Activated CD8-positive, alpha-beta memory T cell treated with anti-CD3 and anti-CD28 coated beads, Interleukin-2, amount 50 U/mL, for 1 hour (primary cell): Measurements from ENCODE around the gene TNPO2.
A peak's percentile ranks its signal among the peaks of the same experiment; 100 is the strongest.
"Not testable (repeated sequence)": the region's sequence is repeated elsewhere in the genome, so short reads cannot be mapped to it uniquely, and the experiment has no call there.

Experiments
- DNase-seq: peaks from one replicate; pipeline ENCODE4 v3.0.0-alpha.2; 2020; ENCODE audit errors: extremely low read depth

Gene TNPO2

DNA sequence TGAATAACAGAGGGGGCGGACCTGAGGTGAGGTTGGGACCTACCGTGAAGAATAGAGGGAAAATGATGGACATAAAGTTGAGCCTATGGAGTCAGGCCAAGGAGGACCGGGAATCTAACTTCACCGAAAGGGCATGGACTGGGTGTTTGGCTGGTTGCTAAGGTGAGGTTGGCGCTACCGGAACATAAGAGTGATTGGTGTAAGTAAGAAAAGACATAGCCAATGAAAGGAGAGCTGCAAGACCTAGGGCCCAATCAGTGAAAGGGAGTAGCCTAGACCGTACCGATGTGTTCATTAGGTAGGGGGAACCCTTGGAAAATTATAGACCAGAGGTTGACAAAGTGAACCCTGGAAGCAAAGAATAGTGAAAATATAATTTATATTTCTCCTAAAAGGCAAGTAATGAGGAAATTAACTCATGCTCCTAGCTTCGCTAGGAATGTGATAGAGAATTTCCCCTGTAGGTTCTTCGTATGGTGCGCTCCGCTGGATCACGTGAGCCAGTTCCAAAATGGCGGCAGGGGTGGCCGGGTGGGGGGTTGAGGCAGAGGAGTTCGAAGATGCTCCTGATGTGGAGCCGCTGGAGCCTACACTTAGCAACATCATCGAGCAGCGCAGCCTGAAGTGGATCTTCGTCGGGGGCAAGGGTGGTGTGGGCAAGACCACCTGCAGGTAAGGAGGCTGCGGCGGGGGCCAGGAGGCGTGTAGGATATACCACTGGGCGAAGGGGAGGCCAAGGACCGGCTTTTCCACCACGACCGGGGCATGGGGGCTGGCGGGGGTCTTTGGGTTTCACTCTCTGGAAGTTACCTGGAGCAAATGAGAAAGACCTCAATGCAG lies 13.5 kb upstream of the TNPO2 start, which contains the start of gene GET3:
TSS of gene GET3 (plus strand) at position 503 of the 840 bp plus-strand sequence. CDS start at position 512, 9 bp downstream.
- DNase-seq = no peak

DNA sequence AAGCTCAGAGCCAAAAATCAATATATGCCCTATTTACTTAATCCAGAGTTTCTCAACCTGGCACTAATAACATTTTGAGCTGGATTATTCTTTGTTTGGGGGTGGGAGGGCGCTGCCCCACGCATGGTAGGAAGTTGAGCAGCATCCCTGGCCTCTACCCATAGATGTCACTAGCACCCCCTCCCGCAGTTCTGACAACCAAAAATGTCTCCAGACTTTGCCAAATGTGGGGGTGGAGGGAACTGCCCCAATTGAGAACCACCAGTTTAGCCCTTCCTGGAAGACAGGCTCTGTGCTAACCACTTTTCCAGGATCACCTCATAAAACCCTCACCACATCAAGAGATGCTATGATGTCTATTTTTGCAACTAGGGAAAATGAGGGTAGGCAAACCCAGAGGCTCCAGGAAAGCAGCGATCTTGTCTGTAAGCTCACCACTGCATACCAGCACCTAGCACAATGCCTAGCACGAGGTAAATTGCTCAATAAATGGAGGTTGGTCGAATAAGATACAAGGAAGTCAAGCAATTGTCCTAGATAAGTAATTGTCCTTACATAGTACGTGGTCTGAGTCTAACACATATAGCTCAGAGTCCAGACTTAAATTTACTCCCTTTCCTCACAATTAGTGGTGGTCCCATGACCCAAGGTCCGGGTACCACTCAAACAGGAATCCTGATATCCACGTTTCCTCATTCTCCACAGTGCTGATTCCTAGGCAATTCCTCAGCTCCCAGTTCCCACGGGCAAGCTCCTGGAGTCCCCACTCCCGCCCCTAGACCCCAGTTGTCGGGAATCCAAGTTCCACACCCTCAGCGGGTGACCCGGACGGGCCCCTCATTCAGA lies 9.9 kb upstream of the TNPO2 start:
- DNase-seq = no peak

DNA sequence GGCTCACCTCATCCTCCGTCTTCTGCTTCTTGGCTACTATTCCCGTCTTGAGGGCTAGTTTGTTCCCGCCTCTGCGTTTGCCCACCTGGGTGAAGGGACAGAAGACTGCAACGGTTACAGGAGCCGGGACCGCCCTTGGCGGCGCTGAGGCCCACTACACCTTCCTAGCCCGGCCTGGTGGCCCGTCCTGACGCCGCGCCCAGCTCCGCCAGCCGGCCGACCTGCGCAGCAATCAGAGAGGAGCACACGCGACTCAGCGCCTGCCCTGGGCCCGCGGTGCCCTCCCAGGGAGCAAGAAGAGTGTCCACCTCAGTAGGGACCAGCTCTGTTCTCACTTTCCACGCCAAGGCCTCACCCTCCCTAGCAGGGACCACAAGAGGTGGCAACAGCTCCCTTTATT lies 7.6 kb upstream of the TNPO2 start:
- no peak for DNase-seq

DNA sequence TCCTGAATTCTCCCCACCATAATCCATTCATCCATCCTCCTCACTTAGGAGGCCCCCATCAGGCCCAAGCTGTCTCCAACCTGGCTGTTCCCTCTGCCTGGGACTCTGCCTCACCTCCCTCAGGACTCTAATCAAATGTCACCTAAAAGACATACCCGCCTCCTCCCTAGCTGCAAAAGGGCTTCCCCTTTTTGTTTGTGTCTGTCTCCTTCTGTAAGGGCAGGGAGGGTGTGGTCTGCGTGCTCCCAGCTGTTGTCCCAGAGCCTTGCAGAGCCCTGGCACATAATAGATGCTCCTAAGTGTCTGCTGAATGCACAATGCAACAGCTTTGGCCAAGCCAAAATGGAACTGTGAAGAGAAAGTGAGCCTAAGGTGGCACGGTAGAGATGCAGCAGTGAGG lies 6.3 kb upstream of the TNPO2 start:
- no peak for DNase-seq

DNA sequence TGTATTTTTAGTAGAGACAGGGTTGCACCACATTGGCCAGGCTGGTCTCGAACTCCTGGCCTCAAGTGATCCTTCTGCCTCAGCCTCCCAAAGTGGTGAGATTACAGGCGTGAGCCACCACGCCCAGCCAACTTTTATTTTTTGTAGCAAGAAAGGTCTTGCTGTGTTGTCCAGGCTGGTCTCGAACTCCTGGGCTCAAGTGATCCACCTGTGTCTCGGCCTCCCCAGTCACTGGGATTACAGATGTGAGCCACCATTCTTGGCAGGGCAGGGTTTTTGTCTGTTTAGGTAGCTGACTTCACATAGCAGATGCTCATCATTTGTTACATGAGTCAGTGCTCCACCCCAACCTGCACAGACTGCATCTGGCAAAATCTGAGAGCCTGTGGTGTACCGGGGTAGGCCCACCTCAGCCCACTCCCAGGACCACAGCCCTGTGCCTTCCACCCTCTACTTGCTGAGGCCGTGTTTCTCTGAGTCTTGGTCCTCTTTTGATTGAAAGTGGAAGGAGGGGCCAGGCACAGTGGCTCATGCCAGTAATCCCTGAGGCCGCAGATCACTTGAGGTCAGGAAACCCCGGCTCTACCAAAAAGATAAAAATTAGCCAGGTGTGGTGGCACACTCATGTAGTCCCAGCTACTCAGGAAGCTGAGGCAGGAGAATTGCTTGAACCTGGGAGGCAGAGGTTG lies 4.2 kb upstream of the TNPO2 start:
- DNase-seq = no peak

DNA sequence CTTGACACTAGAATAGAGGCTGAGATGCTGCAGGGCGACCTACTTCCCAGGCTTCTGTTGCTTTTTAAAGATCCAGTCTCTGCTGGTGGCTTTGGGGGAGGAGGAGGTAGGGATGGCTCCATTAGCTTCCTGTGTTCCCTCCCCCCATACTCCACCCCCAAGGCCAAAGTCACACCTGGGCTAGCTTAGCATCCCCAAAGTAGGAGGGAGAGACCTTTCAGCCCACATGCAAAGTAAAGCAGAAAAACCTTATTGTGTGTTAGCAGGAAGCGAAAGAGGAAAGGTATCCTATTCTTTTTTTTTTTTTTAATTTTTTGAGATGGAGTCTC lies 3.2 kb upstream of the TNPO2 start:
- no peak for DNase-seq

DNA sequence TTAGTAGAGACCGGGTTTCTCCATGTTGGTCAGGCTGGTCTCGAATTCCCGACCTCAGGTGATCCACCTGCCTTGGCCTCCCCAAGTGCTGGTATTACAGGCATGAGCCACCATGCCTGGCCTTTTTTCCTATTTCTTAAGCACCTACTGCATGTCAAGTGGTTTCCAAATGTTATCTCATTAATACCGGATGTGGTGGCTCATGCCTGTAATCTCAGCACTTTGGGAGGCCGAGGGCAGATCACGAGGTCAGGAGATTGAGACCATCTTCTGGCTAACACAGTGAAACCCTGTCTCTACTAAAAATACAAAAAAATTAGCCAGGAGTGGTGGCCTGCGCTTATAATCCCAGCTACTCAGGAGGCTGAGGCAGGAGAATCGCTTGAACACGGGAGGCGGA lies 1.9 kb upstream of the TNPO2 start:
- not testable (repeated sequence) for DNase-seq

DNA sequence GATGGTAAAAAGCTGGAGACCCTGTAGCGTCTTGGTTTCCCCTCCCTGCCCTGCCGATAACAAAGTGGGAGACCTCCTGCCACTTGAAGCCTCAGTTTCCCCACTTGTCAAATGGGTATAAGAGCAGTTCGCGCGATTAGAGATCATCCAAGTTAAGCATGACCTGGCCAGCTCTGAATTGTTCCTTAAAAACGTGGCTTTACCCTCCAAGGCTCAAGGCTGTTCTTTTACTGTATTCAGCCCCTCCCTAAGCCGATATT lies 421 bp downstream of the TNPO2 start:
- DNase-seq = no peak

DNA sequence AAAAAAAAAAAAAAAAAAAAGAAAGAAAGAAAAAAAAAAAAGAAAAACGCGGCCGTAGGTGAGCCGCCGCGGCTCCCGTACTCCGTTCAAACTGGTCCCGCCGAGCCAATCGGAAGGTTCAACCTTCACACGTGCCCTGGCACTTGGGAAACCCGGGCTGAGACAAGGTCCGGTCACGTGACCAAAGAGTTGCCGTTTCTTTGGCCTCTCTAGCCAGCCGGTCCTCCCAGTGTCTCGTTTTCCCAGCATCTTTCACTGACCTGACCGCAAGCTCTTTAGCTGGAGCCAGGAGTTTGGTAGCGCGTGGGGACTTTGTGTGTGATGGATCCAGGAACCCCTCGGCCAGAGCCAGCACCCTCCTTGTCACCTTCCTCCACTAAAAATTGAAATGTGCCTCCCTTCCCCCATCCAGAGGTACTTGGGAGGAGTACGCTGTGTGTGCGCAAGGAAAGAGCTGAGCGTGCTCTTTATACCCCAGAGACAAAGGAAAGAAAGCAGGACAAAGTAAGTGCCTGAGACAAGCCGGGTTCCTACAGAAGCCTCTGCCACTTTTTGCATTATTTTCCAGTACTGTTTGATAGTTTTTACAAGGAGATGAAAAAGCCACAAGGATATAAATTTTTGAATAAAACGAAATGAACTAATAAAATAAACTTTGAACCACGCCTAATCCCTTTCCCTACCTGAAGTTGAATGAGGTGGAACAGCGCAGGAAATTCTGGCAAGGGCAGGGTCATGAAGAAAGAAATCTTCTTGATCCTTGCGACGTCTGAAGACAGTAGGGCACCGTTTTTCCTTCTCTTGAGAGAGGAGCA lies 959 bp downstream of the TNPO2 start:
- DNase-seq = peak; percentile 89

DNA sequence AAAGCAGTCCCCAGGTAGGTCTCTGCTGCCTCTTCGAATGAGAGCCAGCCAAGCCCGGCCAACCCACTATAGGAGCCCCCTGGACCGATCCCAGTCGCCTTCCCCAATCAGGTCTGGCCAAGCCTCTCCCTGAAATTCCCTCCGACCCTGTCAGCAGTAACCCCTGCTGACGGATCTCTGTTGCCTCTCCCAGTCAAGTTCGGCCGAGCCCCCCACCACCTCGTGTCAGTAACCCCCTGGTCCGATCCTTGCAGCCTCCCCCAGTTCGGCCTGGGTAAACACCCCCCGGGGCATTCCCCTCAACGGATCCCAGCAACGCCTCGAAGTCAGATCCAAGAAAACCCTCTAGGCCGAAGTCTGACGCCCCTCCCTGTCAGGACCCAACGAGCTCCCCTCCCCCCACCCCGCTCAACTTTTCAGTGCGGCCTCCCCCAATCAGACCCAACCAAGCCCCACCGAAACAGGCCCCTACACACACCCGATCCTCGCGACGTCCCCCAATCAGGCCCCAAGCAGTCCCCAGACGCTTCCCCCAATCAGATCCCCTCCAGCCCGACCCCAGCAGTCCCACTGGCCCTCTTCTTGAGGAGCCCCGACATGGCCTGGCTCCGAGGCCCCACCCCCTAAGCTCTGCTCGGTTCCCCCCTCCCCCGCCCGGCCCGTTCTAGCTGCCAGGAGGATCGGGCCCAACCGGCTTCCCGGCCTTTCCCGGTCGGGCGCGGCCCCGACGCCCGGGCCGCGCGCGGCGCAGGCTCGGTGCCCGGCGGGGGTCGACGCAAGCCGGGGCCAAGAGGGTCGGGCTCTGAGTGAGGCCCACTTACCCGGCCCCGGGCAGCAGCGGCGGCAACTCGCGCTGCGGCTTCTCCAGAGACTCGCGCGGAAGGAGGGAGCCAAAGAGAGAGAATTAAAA lies 1.8 kb downstream of the TNPO2 start:
- DNase-seq = no peak

DNA sequence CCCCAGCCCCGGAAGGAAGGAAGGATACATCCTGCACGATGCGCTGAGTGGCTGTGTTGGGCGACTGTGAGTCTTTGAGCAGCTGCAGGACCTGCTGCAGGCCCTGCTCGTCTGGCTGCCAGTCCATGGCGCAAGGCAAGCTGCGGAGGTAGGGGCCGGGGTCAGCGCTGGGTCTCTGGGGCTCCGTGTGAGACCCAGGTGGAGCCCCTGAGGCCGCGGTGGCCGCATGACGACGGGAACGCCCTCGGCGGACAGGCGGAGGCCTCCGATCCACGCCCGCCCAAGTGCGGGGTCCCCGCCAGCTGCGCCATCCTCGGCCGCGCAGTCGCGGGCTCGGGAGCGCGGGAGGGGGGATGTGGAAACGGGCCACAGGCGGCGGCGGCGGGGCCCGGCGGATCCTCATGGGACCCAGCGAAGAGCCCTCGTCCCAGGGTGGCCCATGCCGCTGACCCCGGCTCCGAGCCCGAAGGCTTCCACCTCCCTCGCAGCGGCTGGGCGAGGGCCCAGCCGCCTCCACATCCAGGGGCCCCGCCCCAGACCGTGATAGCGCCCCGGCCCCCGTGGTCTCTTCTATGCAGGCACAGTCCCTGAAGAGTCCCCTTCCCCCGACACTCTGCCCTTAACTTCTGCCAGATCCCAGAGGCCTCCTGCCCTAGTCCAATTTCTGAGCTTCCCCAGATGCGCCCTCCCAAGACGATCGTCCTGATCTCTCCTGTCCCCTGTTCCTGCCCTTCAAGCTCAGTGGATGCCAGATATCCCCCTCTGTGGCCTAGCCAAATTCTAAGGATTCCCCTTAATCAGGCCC lies 2.7 kb downstream of the TNPO2 start:
- DNase-seq = no peak

DNA sequence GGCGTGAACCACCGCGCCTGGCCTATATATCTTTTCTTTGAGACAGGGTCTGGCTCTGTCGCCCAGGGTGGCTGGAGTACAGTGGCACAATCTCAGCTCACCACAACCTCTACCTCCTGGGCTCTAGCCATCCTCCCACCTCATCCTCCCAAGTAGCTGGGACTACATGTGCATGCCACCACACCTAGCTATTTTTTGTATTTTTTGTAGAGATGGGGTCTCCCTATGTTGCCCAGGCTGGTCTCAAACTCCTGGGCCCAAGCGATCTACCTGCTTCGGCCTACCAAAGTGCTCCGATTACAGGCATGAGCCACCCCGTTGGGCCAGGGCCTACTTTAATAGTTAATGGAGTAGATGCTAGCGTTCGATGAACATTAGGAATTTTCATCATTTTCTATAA lies 3.4 kb downstream of the TNPO2 start:
- DNase-seq = no peak

DNA sequence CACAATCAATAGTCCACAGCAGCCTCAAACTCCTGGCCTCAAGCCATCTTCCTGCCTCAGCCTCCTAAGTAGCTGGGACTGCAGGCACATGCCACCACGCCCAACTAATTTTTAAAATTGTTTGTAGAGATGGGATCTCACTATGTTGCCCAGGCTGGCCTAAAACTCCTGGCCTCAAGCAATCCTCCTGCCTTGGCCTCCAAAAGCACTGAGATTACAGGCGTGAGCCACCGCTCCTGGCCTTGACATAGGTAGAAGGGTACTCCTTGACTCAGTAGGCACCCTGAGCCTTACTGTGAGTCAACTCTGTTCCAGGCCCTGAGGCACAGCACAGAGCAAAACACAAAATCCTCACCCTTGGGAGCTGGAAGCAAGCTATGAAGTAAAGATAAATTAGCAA lies 7.8 kb downstream of the TNPO2 start:
- DNase-seq = no peak

DNA sequence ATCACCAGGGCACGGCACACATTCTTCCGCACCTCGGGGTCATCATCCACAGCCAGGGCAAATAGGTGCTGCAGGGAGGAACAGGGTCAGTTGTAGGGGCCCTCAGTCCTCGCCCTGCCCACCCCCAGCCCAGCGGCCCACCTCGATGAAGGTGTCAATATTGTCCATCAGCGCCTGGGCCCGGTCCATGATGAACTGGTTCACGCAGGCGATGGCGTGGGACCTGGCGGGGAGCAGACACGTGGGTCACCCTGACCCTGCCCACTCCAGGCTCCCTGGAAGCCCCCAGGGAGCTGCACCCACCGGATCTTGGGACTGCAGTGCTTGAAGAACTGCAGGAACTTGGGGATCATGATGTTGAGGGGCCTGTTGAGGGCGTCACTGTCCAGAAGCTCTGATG lies 8.6 kb downstream of the TNPO2 start:
- no peak for DNase-seq

DNA sequence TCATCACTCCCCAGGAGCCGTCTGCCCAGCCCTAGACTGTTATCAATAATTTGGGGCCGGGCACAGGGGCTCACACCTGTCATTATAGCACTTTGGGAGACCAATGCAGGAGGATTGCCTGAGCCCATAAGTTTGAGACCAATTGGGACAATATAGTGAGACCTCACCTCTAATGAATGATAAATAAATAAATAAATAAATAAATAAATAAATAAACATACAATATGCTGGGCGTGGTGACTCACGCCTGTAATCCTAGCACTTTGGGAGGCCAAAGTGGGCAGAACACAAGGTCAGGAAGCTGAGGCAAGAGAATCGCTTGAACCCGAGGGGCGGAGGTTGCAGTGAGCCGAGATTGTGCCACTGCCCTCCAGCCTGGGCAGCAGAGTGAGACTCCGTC lies 10.4 kb downstream of the TNPO2 start:
- not testable (repeated sequence) for DNase-seq

DNA sequence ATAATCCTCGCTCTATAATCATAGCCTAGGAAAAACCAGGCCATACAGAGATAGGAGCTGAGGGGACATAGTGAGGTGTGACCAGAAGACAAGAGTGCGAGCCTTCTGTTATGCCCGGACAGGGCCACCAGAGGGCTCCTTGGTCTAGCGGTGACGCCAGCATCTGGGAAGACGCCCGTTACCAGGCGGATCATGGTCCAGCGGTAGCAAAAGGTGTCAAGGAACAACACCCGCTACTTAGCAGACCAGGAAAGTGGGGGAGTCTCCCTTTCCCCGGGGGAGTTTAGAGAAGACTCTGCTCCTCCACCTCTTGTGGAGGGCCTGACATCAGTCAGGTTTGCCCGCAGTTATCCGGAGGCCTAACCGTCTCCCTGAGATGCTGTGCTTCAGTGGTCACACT lies 11.7 kb downstream of the TNPO2 start:
- DNase-seq = not testable (repeated sequence)

DNA sequence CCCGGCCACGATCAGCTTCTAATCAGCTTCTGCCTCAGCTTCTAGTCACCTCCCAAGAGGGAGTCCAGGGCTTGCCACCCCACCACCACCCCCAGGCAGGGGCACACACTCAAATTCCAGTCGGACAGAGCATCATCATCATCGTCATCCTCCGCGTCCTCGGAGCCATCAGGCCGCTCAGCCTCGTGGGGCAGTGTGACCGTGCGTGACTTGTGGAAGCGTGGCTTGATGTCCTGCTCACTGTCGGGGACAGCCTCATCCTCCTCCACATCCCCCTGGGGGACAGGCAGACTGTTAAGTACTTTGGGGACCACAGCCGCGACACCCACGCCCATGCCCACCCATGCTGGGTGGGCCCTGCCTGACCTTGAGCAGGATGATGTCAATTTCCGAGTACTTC lies 12.5 kb downstream of the TNPO2 start:
- no peak for DNase-seq

DNA sequence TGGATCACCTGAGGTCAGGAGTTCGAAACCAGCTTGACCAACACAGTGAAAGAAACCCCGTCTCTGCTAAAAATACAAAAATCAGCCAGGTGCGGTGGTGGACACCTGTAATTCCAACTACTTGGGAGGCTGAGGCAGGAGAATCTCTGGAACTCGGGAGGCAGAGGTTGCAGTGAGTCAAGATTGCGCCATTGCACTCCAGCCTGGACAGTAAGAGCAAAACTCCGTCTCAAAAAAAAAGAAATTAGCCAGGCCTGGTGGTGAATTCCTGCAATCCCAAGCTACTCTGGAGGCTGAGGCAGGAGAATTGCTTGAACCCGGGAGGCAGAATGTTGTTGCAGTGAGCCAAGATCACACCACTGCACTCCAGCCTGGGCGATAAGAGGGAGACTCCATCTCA lies 15.1 kb downstream of the TNPO2 start:
- DNase-seq = no peak

DNA sequence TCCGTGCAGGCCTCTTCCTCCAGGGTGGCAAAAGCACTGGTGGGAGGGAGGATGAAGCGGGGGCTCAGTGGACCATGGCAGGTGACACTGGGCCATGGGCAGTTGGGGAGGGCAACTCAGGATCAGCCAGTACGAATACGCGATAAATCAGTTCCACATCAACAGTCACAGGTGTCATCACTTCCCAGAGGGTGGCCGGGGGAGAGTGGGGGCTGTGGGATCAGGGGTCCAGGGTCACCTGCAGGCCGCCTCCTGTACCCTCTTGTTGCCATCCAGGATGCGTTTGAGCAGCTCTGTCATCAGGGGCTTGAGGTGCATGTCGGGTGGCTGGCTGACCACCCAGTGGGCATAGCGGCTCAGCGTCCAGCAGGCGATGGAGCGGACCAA lies 17.4 kb downstream of the TNPO2 start:
- no peak for DNase-seq
